C1 segment of cervical spinal cord (tissue), 14 donors: Measurements from ENCODE around the gene MED28.

Experiments
- DNase-seq, 14 donors: peaks; one replicate each; lab custom pipeline; 2025; lab: John Stamatoyannopoulos, UW

MED28 gene

GRCh38 chr4:17665852-17666251 is 51.4 kb downstream of the MED28 start:
- no peak for DNase-seq

GRCh38 chr4:17667253-17667652 is 52.8 kb downstream of the MED28 start:
- no peak for DNase-seq

- DNase-seq = no peak
These were observed 53.3 kb downstream of the MED28 start for GRCh38 chr4:17667653-17668201.

GRCh38 chr4:17670423-17670822 is 56.0 kb downstream of the MED28 start:
- no peak for DNase-seq

GRCh38 chr4:17680559-17681280 is 66.3 kb downstream of the MED28 start:
- no peak for DNase-seq

- no peak for DNase-seq
These were observed 67.1 kb downstream of the MED28 start for GRCh38 chr4:17681281-17682221.

GRCh38 chr4:17682222-17682566 is 67.8 kb downstream of the MED28 start:
- DNase-seq = no peak
